HEK293T (cell line): ENCODE data around the gene PLEKHD1.

ENCODE experiments used
- ELF4 ChIP-seq: fragments of 450-650 bp; IDR thresholded peaks from 2 replicates; pipeline ENCODE4 v1.6.1; 2017; ENCODE audit warnings: antibody characterized with exemption
- FOXK2 ChIP-seq: fragments of 450-650 bp; IDR thresholded peaks from 2 replicates; pipeline ENCODE4 v1.6.1; 2016; ENCODE audit warnings: mild to moderate bottlenecking
- FOXM1 ChIP-seq: fragments of 450-650 bp; IDR thresholded peaks from 2 replicates; pipeline ENCODE4 v1.6.1; 2017; ENCODE audit warnings: mild to moderate bottlenecking, borderline replicate concordance
- LEF1 ChIP-seq: fragments of 450-650 bp; IDR thresholded peaks from 2 replicates; pipeline ENCODE4 v1.6.1; 2017; ENCODE audit warnings: mild to moderate bottlenecking, borderline replicate concordance
- ZNF384 ChIP-seq: fragments of 450-650 bp; IDR thresholded peaks from 2 replicates; pipeline ENCODE4 v1.6.1; 2016

GRCh38 chr14:69500736-69501135, 16.2 kb downstream of the PLEKHD1 start:
- TF ChIP-seq LEF1 (no peak), ELF4 (no peak), FOXK2 (no peak), ZNF384 (no peak), FOXM1 (no peak)
